GM12892 (cell line): ENCODE results near the gene PTGS1.

Experiments
- POLR2A ChIP-seq: IDR thresholded peaks from 2 replicates; pipeline ENCODE4 v1.6.1; 2011; ENCODE audit warnings: low read depth, low read length, control low read depth
- POLR2AphosphoS5 ChIP-seq: IDR thresholded peaks from 2 replicates; pipeline ENCODE4 v1.6.1; 2011; ENCODE audit warnings: low read depth, low read length, control low read depth
- TAF1 ChIP-seq: IDR thresholded peaks from 2 replicates; pipeline ENCODE4 v1.6.1; 2011; ENCODE audit warnings: low read depth, mild to moderate bottlenecking, control low read depth, low read length, borderline replicate concordance

GRCh38 chr9:122426723-122427122, 55.9 kb downstream of the PTGS1 start:
- TF ChIP-seq POLR2A (no peak), TAF1 (no peak), POLR2AphosphoS5 (no peak)
